Smooth muscle cell (in vitro differentiated cells): ENCODE measurements around the gene PTPA. TPM values are rescaled to one million over a fixed set of nuclear protein-coding genes. Genes with fewer than 3 reads are reported as not detected.

Experiments used
- DNase-seq: peaks from one replicate; lab custom pipeline; 2025; ENCODE audit not compliant: unreplicated experiment; lab: John Stamatoyannopoulos, UW
- H2AFZ ChIP-seq: fragments of 200-600 bp; sonication (generic); 2 replicates; pipeline ENCODE4 v1.6.0; 2016; ENCODE audit warnings: antibody characterized with exemption, low read depth, mild to moderate bottlenecking
- H3F3A ChIP-seq: fragments of 200-600 bp; sonication (generic); 2 replicates; pipeline ENCODE4 v1.6.0; 2017; ENCODE audit warnings: antibody characterized with exemption, low read depth
- H3K27ac ChIP-seq: fragments of 200-600 bp; sonication (generic); 2 replicates; pipeline ENCODE4 v1.5.1; 2016; ENCODE audit warnings: low read depth, mild to moderate bottlenecking
- H3K27me3 ChIP-seq: fragments of 200-600 bp; sonication (generic); 2 replicates; pipeline ENCODE4 v1.6.1; 2016; ENCODE audit warnings: low read depth, mild to moderate bottlenecking
- H3K36me3 ChIP-seq: fragments of 200-600 bp; sonication (generic); 2 replicates; pipeline ENCODE4 v1.5.1; 2016; ENCODE audit warnings: low read depth
- H3K4me1 ChIP-seq: fragments of 200-600 bp; sonication (generic); 2 replicates; pipeline ENCODE4 v1.5.1; 2016; ENCODE audit warnings: low read depth
- H3K4me2 ChIP-seq: fragments of 200-600 bp; sonication (generic); 2 replicates; pipeline ENCODE4 v1.6.0; 2016; ENCODE audit warnings: mild to moderate bottlenecking
- H3K4me3 ChIP-seq: fragments of 200-600 bp; sonication (generic); 2 replicates; pipeline ENCODE4 v1.5.1; 2016; ENCODE audit warnings: mild to moderate bottlenecking
- H3K79me2 ChIP-seq: fragments of 200-600 bp; sonication (generic); 2 replicates; pipeline ENCODE4 v1.6.0; 2016; ENCODE audit warnings: low read depth, mild to moderate bottlenecking
- H3K9ac ChIP-seq: fragments of 200-600 bp; sonication (generic); 2 replicates; pipeline ENCODE4 v1.6.0; 2016; ENCODE audit warnings: low read depth
- H3K9me3 ChIP-seq: fragments of 200-600 bp; sonication (generic); replicated peaks from 2 replicates; pipeline ENCODE4 v1.5.1; 2016; ENCODE audit warnings: low read depth
- H4K20me1 ChIP-seq: fragments of 200-600 bp; sonication (generic); 2 replicates; pipeline ENCODE4 v1.6.0; 2016; ENCODE audit warnings: low read depth
- CTCF ChIP-seq: fragments of 200-600 bp; sonication (generic); IDR thresholded peaks from 2 replicates; pipeline ENCODE4 v1.5.1; 2017; ENCODE audit warnings: borderline replicate concordance, mild to moderate bottlenecking, antibody characterized with exemption; ENCODE audit not compliant: insufficient read depth, poor library complexity, severe bottlenecking
- WGBS: methylation state at CpG from one replicate; pipeline ENCODE4 v1.1.7; 2016; ENCODE audit warnings: low lambda C conversion rate; 5-methylcytosine and 5-hydroxymethylcytosine counted together
- polyA plus RNA-seq: library from polyadenylated mRNA; unstranded; fragments of >200 nt; fragmentation: Nextera tagmentation; extraction: Ambion mirVana; gene quantifications from 2 replicates; pipeline ENCODE4 v1.2.1, GENCODE V29; 2016
- total RNA-seq: library from RNA; depleted of rRNA; stranded (reverse); fragments of >200 nt; gene quantifications from 2 replicates; pipeline ENCODE4 v1.2.3, GENCODE V29; 2014

PTPA gene
- total and polyA plus RNA-seq, 2 experiments from 2014 or later = 88.7 to 119 TPM

- no peak for DNase-seq
- H4K20me1 ChIP-seq = no peaks in the 10 kb centered on the region
- H2AFZ ChIP-seq = no peak overlapping the region
- H3K4me3 ChIP-seq = no peak overlapping the region
- 85% methylated on average over 16 of the region's 16 CpGs for WGBS
- H3K27me3 ChIP-seq = no peaks in the 10 kb centered on the region
- peaks cover 12% of the 10 kb centered on the region for H3F3A ChIP-seq
- H3K79me2 ChIP-seq = no peaks in the 10 kb centered on the region
- H3K27ac ChIP-seq = no peak overlapping the region
- H3K9ac ChIP-seq = no peak overlapping the region
- TF ChIP-seq CTCF = no peak
- H3K4me2 ChIP-seq = no peak overlapping the region
- H3K9me3 ChIP-seq = no peaks in the 10 kb centered on the region
- H3K36me3 ChIP-seq = peaks cover 4% of the 10 kb centered on the region
- H3K4me1 ChIP-seq = peaks cover 20% of the 10 kb centered on the region
Measured at GRCh38 chr9:129136446-129137035, 25.3 kb downstream of the PTPA start.

GRCh38 chr9:129137292-129138143 is 26.3 kb downstream of the PTPA start:
- peak overlapping the region; percentile 100 for H3K27ac ChIP-seq

GRCh38 chr9:129138144-129138462 is 26.9 kb downstream of the PTPA start:
- Histone ChIP-seq H3K36me3 (peaks cover 4% of the 10 kb centered on the region), H3K4me3 (no peak overlapping the region), H3F3A (peaks cover 17% of the 10 kb centered on the region), H3K79me2 (peaks cover 10% of the 10 kb centered on the region), H3K9me3 (no peaks in the 10 kb centered on the region), H3K4me1 (peaks cover 35% of the 10 kb centered on the region), H3K9ac (no peak overlapping the region), H2AFZ (no peak overlapping the region), H3K27me3 (no peaks in the 10 kb centered on the region), H4K20me1 (no peaks in the 10 kb centered on the region), H3K27ac (peak overlapping the region; percentile 100), H3K4me2 (no peak overlapping the region)
- no peak for DNase-seq
- 78% methylated on average over 9 of the region's 9 CpGs for WGBS
- no peak for TF ChIP-seq CTCF

More at GRCh38 chr9:129137292-129138143, 26.3 kb downstream of the PTPA start:
- H3F3A ChIP-seq = peaks cover 14% of the 10 kb centered on the region
- TF ChIP-seq CTCF = no peak
- no peak overlapping the region for H3K4me3 ChIP-seq
- H3K4me2 ChIP-seq = no peak overlapping the region
- H3K36me3 ChIP-seq = peaks cover 4% of the 10 kb centered on the region
- H4K20me1 ChIP-seq = no peaks in the 10 kb centered on the region
- WGBS = 89% methylated on average over 19 of the region's 19 CpGs
- peaks cover 30% of the 10 kb centered on the region for H3K4me1 ChIP-seq
- peaks cover 7% of the 10 kb centered on the region for H3K79me2 ChIP-seq
- no peaks in the 10 kb centered on the region for H3K9me3 ChIP-seq
- no peak overlapping the region for H3K9ac ChIP-seq
- DNase-seq = no peak
- no peak overlapping the region for H2AFZ ChIP-seq
- H3K27me3 ChIP-seq = no peaks in the 10 kb centered on the region
